PFSK-1 (cell line): ENCODE measurements around the gene BTLA.

Experiments used
- FOXP2 ChIP-seq: optimal IDR thresholded peaks from 2 replicates; pipeline ENCODE3; 2011; ENCODE audit warnings: borderline replicate concordance, control low read depth, inconsistent platforms; ENCODE audit not compliant: insufficient read depth; ENCODE audit errors: extremely low read length, extremely low read depth
- POLR2AphosphoS5 ChIP-seq: IDR thresholded peaks from 2 replicates; pipeline ENCODE4 v1.6.1; 2012; ENCODE audit warnings: low read depth, mild to moderate bottlenecking, control low read depth, low read length, moderate library complexity
- SIN3A ChIP-seq: IDR thresholded peaks from 2 replicates; pipeline ENCODE4 v1.6.1; 2012; ENCODE audit warnings: mild to moderate bottlenecking, low read length, moderate library complexity, borderline replicate concordance; ENCODE audit not compliant: insufficient read depth
- TAF1 ChIP-seq: IDR thresholded peaks from 2 replicates; pipeline ENCODE4 v1.6.1; 2012; ENCODE audit warnings: low read length, control low read depth, borderline replicate concordance; ENCODE audit not compliant: insufficient read depth
- TF ChIP-seq, protein P1 (sequence below), 2 experiments: IDR thresholded peaks; 2 replicates each; pipeline versions ENCODE4 v1.6.1 to v1.8.0; 2011 to 2012; ENCODE audit warnings: low read depth in 2 of 2, low read length in 2 of 2, control low read depth in 1 of 2, inconsistent platforms in 1 of 2, mild to moderate bottlenecking in 1 of 2, moderate library complexity in 1 of 2; ENCODE audit not compliant: insufficient read depth in 1 of 2

DNA sequence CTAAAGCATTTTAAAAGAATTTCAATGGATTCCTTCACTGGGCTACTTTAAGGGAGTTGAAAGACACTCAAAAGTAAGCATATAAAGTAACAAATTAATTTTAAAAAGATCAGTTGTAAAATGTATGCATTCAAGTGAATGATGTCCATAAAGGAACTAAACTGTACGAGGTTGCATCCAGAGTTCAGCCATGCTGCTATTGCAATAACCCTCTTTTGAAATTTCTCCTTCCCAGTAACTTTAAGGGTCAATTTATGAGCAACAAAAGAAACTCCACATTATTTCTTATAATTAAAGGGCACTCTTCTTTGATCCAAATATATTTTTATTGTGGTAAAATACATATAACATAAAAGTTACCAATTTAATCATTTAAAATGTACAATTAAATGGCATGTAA lies 22.9 kb downstream of the BTLA start:
- TF ChIP-seq POLR2AphosphoS5: no peak
- TF ChIP-seq TAF1: no peak
- TF ChIP-seq SIN3A: no peak
- TF ChIP-seq, protein P1, sequence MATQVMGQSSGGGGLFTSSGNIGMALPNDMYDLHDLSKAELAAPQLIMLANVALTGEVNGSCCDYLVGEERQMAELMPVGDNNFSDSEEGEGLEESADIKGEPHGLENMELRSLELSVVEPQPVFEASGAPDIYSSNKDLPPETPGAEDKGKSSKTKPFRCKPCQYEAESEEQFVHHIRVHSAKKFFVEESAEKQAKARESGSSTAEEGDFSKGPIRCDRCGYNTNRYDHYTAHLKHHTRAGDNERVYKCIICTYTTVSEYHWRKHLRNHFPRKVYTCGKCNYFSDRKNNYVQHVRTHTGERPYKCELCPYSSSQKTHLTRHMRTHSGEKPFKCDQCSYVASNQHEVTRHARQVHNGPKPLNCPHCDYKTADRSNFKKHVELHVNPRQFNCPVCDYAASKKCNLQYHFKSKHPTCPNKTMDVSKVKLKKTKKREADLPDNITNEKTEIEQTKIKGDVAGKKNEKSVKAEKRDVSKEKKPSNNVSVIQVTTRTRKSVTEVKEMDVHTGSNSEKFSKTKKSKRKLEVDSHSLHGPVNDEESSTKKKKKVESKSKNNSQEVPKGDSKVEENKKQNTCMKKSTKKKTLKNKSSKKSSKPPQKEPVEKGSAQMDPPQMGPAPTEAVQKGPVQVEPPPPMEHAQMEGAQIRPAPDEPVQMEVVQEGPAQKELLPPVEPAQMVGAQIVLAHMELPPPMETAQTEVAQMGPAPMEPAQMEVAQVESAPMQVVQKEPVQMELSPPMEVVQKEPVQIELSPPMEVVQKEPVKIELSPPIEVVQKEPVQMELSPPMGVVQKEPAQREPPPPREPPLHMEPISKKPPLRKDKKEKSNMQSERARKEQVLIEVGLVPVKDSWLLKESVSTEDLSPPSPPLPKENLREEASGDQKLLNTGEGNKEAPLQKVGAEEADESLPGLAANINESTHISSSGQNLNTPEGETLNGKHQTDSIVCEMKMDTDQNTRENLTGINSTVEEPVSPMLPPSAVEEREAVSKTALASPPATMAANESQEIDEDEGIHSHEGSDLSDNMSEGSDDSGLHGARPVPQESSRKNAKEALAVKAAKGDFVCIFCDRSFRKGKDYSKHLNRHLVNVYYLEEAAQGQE (IDR thresholded peaks at IDR 0.05; ENCODE audit: insufficient read depth in 1 of 2, low read depth in 2 of 2, low read length in 2 of 2): no peak
- TF ChIP-seq FOXP2: no peak
